Measurements from ENCODE around the gene AMFR. TPM values are rescaled to one million over a fixed set of nuclear protein-coding genes. Genes with fewer than 3 reads are reported as not detected.

The AMFR gene
- total and polyA plus RNA-seq, 4 donors = 43.3 to 309 (median 98.4) TPM

DNA sequence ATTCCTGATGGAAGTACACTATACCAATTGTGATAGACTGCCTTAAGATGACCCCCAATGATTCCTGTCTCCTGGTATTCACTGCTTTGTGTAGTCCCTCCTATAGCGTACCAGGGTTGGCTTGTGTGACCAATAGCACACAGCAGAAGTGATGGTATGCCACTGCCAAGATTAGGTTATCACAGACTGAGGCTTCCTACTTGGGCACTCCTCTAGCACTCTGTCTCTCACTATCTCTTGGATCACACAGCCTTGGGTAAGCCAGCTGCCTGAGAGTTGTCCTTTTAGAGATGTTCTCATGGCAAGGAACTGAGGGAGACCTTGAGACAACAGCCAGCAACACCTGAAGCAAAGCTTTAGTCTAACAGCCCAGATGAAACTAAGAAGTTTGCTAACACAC is 12.7 kb upstream of the AMFR start:
- Histone ChIP-seq H3K4me1 (ENCODE audit: control insufficient read depth in 4 of 4, insufficient read depth in 4 of 4, low read length in 3 of 4) (no peaks in the 10 kb centered on the region), H3K27me3 (ENCODE audit: control insufficient read depth in 4 of 4, insufficient read depth in 4 of 4, low read length in 3 of 4) (no peaks in the 10 kb centered on the region), H3K9ac (ENCODE audit: low read depth in 1 of 2, low read length in 2 of 2) (no peak overlapping the region), H3K27ac (ENCODE audit: low read depth in 1 of 2, low read length in 2 of 2) (no peak overlapping the region), H3K9me3 (ENCODE audit: control insufficient read depth in 4 of 4, low read length in 3 of 4) (no peaks in the 10 kb centered on the region), H3K4me3 (ENCODE audit: low read depth in 1 of 3, low read length in 3 of 3) (no peak overlapping the region), H3K36me3 (ENCODE audit: control insufficient read depth in 4 of 4, insufficient read depth in 3 of 4, low read depth in 1 of 4, low read length in 3 of 4) (peaks cover 2 to 39% (median 15%) of the 10 kb centered on the region in 4 donors)
- TF ChIP-seq TAF1 (conservative IDR thresholded peaks at IDR 0.05) (no peak), HNF4A (conservative IDR thresholded peaks at IDR 0.05) (no peak), RXRA (IDR thresholded peaks at IDR 0.05) (no peak), JUND (IDR thresholded peaks at IDR 0.05) (no peak), HNF4G (IDR thresholded peaks at IDR 0.05) (no peak), FOXA2 (IDR thresholded peaks at IDR 0.05) (no peak)
- TF ChIP-seq, protein P1, sequence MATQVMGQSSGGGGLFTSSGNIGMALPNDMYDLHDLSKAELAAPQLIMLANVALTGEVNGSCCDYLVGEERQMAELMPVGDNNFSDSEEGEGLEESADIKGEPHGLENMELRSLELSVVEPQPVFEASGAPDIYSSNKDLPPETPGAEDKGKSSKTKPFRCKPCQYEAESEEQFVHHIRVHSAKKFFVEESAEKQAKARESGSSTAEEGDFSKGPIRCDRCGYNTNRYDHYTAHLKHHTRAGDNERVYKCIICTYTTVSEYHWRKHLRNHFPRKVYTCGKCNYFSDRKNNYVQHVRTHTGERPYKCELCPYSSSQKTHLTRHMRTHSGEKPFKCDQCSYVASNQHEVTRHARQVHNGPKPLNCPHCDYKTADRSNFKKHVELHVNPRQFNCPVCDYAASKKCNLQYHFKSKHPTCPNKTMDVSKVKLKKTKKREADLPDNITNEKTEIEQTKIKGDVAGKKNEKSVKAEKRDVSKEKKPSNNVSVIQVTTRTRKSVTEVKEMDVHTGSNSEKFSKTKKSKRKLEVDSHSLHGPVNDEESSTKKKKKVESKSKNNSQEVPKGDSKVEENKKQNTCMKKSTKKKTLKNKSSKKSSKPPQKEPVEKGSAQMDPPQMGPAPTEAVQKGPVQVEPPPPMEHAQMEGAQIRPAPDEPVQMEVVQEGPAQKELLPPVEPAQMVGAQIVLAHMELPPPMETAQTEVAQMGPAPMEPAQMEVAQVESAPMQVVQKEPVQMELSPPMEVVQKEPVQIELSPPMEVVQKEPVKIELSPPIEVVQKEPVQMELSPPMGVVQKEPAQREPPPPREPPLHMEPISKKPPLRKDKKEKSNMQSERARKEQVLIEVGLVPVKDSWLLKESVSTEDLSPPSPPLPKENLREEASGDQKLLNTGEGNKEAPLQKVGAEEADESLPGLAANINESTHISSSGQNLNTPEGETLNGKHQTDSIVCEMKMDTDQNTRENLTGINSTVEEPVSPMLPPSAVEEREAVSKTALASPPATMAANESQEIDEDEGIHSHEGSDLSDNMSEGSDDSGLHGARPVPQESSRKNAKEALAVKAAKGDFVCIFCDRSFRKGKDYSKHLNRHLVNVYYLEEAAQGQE (IDR thresholded peaks at IDR 0.05) = no peak
- TF ChIP-seq, protein P2, sequence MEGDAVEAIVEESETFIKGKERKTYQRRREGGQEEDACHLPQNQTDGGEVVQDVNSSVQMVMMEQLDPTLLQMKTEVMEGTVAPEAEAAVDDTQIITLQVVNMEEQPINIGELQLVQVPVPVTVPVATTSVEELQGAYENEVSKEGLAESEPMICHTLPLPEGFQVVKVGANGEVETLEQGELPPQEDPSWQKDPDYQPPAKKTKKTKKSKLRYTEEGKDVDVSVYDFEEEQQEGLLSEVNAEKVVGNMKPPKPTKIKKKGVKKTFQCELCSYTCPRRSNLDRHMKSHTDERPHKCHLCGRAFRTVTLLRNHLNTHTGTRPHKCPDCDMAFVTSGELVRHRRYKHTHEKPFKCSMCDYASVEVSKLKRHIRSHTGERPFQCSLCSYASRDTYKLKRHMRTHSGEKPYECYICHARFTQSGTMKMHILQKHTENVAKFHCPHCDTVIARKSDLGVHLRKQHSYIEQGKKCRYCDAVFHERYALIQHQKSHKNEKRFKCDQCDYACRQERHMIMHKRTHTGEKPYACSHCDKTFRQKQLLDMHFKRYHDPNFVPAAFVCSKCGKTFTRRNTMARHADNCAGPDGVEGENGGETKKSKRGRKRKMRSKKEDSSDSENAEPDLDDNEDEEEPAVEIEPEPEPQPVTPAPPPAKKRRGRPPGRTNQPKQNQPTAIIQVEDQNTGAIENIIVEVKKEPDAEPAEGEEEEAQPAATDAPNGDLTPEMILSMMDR (IDR thresholded peaks at IDR 0.05; ENCODE audit: low read depth, low read length, missing input control) = no peak
- TF ChIP-seq, protein P3, sequence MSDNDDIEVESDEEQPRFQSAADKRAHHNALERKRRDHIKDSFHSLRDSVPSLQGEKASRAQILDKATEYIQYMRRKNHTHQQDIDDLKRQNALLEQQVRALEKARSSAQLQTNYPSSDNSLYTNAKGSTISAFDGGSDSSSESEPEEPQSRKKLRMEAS (IDR thresholded peaks at IDR 0.05) = no peak
- TF ChIP-seq, protein P4, sequence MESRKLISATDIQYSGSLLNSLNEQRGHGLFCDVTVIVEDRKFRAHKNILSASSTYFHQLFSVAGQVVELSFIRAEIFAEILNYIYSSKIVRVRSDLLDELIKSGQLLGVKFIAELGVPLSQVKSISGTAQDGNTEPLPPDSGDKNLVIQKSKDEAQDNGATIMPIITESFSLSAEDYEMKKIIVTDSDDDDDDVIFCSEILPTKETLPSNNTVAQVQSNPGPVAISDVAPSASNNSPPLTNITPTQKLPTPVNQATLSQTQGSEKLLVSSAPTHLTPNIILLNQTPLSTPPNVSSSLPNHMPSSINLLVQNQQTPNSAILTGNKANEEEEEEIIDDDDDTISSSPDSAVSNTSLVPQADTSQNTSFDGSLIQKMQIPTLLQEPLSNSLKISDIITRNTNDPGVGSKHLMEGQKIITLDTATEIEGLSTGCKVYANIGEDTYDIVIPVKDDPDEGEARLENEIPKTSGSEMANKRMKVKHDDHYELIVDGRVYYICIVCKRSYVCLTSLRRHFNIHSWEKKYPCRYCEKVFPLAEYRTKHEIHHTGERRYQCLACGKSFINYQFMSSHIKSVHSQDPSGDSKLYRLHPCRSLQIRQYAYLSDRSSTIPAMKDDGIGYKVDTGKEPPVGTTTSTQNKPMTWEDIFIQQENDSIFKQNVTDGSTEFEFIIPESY (IDR thresholded peaks at IDR 0.05) = no peak
- WGBS = 100% methylated on average over 1 of the region's 1 CpG
- no peak for DNase-seq (ENCODE audit: low spot score)

DNA sequence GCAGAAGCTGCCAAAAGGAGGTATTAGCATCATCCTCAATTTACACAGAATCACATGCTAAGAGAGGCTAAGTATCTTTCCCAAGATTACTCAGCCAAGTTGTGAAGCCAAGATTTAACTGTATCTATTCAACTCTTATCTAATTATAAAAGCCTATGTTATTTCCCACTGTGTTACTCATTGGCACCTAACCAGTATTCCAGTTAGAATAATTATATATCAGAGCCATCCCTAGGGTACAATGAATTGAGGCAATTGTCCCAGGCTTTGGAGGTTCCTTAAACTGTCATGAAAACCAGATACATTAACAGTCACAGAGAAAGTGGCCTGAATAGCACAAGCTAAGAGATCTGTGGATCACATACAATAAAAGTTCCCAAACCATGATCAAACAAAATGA is 10.9 kb upstream of the AMFR start:
- Histone ChIP-seq H3K4me3 (ENCODE audit: low read depth in 1 of 3, low read length in 3 of 3) (no peak overlapping the region), H3K27me3 (ENCODE audit: control insufficient read depth in 4 of 4, insufficient read depth in 4 of 4, low read length in 3 of 4) (no peaks in the 10 kb centered on the region), H3K9me3 (ENCODE audit: control insufficient read depth in 4 of 4, low read length in 3 of 4) (no peaks in the 10 kb centered on the region), H3K27ac (ENCODE audit: low read depth in 1 of 2, low read length in 2 of 2) (no peak overlapping the region), H3K9ac (ENCODE audit: low read depth in 1 of 2, low read length in 2 of 2) (no peak overlapping the region), H3K36me3 (ENCODE audit: control insufficient read depth in 4 of 4, insufficient read depth in 3 of 4, low read depth in 1 of 4, low read length in 3 of 4) (peaks cover 2 to 42% (median 18%) of the 10 kb centered on the region in 4 donors), H3K4me1 (ENCODE audit: control insufficient read depth in 4 of 4, insufficient read depth in 4 of 4, low read length in 3 of 4) (no peaks in the 10 kb centered on the region)
- TF ChIP-seq RXRA (IDR thresholded peaks at IDR 0.05) (no peak), NR2F2 (IDR thresholded peaks at IDR 0.05) (no peak), JUND (IDR thresholded peaks at IDR 0.05) (no peak), FOXA2 (IDR thresholded peaks at IDR 0.05) (no peak), YY1 (IDR thresholded peaks at IDR 0.05) (no peak)
- TF ChIP-seq, protein P3 (IDR thresholded peaks at IDR 0.05) = no peak
- TF ChIP-seq, protein P5, sequence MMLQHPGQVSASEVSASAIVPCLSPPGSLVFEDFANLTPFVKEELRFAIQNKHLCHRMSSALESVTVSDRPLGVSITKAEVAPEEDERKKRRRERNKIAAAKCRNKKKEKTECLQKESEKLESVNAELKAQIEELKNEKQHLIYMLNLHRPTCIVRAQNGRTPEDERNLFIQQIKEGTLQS (IDR thresholded peaks at IDR 0.05) = no peak
- no peak for DNase-seq (ENCODE audit: low spot score)

Data from liver (tissue), 9 donors.